ENCODE data around the gene C4orf33. TPM values are rescaled to one million over a fixed set of nuclear protein-coding genes. Genes with fewer than 3 reads are reported as not detected.

The C4orf33 gene
- total RNA-seq, 1 donor: 11.2 TPM

- no peak for DNase-seq (ENCODE audit: low read depth)
- no peak overlapping the region for H3K4me3 ChIP-seq (ENCODE audit: low read depth, low read length)
- no peak for TF ChIP-seq CTCF (IDR thresholded peaks at IDR 0.05; ENCODE audit: insufficient read depth, low read depth, low read length)
Measured at GRCh38 chr4:129140521-129140920, 44.6 kb downstream of the C4orf33 start.

GRCh38 chr4:129143359-129143758 lies 47.4 kb downstream of the C4orf33 start:
- no peak overlapping the region for H3K4me3 ChIP-seq (ENCODE audit: low read depth, low read length)
- DNase-seq (ENCODE audit: low read depth): no peak
- no peak for TF ChIP-seq CTCF (IDR thresholded peaks at IDR 0.05; ENCODE audit: insufficient read depth, low read depth, low read length)

- no peak overlapping the region for H3K4me3 ChIP-seq (ENCODE audit: low read depth, low read length)
- no peak for DNase-seq (ENCODE audit: low read depth)
- no peak for TF ChIP-seq CTCF (IDR thresholded peaks at IDR 0.05; ENCODE audit: insufficient read depth, low read depth, low read length)
Measured at GRCh38 chr4:129144755-129145206, 48.8 kb downstream of the C4orf33 start.

- no peak for TF ChIP-seq CTCF (IDR thresholded peaks at IDR 0.05; ENCODE audit: insufficient read depth, low read depth, low read length)
- no peak for DNase-seq (ENCODE audit: low read depth)
Measured at GRCh38 chr4:129145222-129145730, 49.3 kb downstream of the C4orf33 start.

GRCh38 chr4:129146639-129147038 lies 50.7 kb downstream of the C4orf33 start:
- DNase-seq (ENCODE audit: low read depth): no peak
- TF ChIP-seq CTCF (IDR thresholded peaks at IDR 0.05; ENCODE audit: insufficient read depth, low read depth, low read length): no peak
- H3K4me3 ChIP-seq (ENCODE audit: low read depth, low read length): no peak overlapping the region

More at GRCh38 chr4:129145222-129145730, 49.3 kb downstream of the C4orf33 start:
- no peak overlapping the region for H3K4me3 ChIP-seq (ENCODE audit: low read depth, low read length)

- DNase-seq (ENCODE audit: low read depth): no peak
- no peak overlapping the region for H3K4me3 ChIP-seq (ENCODE audit: low read depth, low read length)
- no peak for TF ChIP-seq CTCF (IDR thresholded peaks at IDR 0.05; ENCODE audit: insufficient read depth, low read depth, low read length)
Measured at GRCh38 chr4:129148892-129149291, 52.9 kb downstream of the C4orf33 start.

- H3K4me3 ChIP-seq (ENCODE audit: low read depth, low read length): no peak overlapping the region
- DNase-seq (ENCODE audit: low read depth): no peak
- no peak for TF ChIP-seq CTCF (IDR thresholded peaks at IDR 0.05; ENCODE audit: insufficient read depth, low read depth, low read length)
Measured at GRCh38 chr4:129149906-129150305, 54.0 kb downstream of the C4orf33 start.
